ENCODE measurements around the gene FAM181B. TPM values are rescaled to one million over a fixed set of nuclear protein-coding genes. Genes with fewer than 3 reads are reported as not detected.
"Not testable (repeated sequence)": the region's sequence is repeated elsewhere in the genome, so short reads cannot be mapped to it uniquely, and the experiment has no call there.

Gene FAM181B
- total RNA-seq, 2 experiments from 2014 or later: not detected

DNA sequence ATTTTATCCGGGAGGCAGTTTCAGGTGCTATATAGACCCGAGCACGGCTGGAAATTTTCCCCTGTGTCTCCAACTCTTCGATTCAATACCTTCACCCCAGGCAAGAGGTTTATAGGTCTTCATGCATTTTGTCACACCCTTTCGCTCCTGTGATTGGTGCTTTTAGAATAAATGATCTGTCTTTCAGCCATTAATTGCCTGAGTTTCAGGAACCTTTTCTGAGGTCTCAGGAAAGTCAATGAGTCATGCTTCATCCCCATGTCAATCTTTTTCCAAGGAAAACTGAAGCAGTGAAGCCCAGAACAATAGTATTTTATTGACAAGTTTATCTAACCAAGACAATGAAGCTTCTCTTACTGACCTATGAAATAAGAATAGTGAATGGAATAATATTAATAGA lies 29.9 kb downstream of the FAM181B start:
- DNase-seq: no peak
- no peak overlapping the region for H3K27ac Mint-ChIP-seq
- intact Hi-C loops (cut with micrococcal nuclease): no loop called here
- CTCF ChIA-PET: no interaction called here
- H3K27me3 Mint-ChIP-seq (ENCODE audit: low read depth): peaks cover 5% of the 10 kb centered on the region
- H3K4me1 Mint-ChIP-seq (ENCODE audit: low read depth): no peaks in the 10 kb centered on the region
- H3K36me3 Mint-ChIP-seq (ENCODE audit: low read depth): no peaks in the 10 kb centered on the region
- H3K9me3 Mint-ChIP-seq: no peaks in the 10 kb centered on the region
- no peak overlapping the region for H3K4me3 Mint-ChIP-seq

- Mint-ChIP-seq H3K4me1 (ENCODE audit: low read depth) (no peaks in the 10 kb centered on the region), H3K27me3 (ENCODE audit: low read depth) (peaks cover 5% of the 10 kb centered on the region), H3K27ac (no peak overlapping the region), H3K36me3 (ENCODE audit: low read depth) (no peaks in the 10 kb centered on the region), H3K9me3 (no peaks in the 10 kb centered on the region), H3K4me3 (no peak overlapping the region)
- DNase-seq: no peak
- intact Hi-C loops (cut with micrococcal nuclease): no loop called here
- CTCF ChIA-PET: interaction anchor here (1.0 to 1.1 kb wide), 3 partner anchors 23 to 164 kb away, joined by 3 to 4 read pairs (median 4); no protein-coding TSS in a partner anchor
Measured at GRCh38 chr11:82703226-82703625, 30.4 kb downstream of the FAM181B start.

DNA sequence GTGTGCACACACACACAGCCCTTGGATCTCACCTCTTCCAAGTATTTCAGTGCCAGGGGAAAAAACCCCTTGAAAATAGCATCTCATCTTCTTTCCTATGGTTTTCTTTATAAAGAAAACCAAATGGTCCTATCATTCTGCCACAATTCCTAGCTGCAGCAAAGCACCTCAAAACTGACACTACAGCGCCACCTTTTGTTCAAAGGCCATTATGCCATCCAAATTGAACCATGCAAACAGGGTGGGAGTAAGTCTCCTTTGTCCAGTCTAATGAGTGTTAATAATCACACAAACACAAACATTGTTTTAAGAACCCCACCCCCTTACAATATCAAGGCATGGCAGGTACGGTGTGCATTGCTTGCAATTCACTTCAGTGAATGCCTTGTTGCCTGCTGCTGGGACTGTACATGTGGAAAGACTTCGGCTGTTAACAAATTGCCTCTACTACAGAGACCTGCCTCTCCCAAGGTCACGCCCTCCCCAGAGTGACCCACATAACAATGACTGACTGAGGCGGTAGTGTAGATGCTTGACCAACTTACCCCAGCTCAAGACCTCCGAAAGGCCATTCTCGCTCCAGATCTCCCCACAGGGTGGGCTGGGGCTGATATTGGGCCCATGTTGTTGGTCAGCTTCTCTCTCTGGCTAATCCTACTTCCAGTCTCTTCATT lies 31.7 kb downstream of the FAM181B start:
- peaks cover 5% of the 10 kb centered on the region for H3K27me3 Mint-ChIP-seq (ENCODE audit: low read depth)
- intact Hi-C loops (cut with micrococcal nuclease): loop anchor here (1.0 kb wide), 1 partner anchor 1058 kb away; no protein-coding TSS in a partner anchor
- no peaks in the 10 kb centered on the region for H3K36me3 Mint-ChIP-seq (ENCODE audit: low read depth)
- CTCF ChIA-PET: interaction anchor here (0.9 to 2.3 kb wide), 12 partner anchors 13 to 346 kb away, joined by 3 to 13 read pairs (median 5); no protein-coding TSS in a partner anchor
- no peak overlapping the region for H3K4me3 Mint-ChIP-seq
- no peak overlapping the region for H3K27ac Mint-ChIP-seq
- no peaks in the 10 kb centered on the region for H3K4me1 Mint-ChIP-seq (ENCODE audit: low read depth)
- peak; percentile 58 for DNase-seq
- no peaks in the 10 kb centered on the region for H3K9me3 Mint-ChIP-seq

GRCh38 chr11:82698576-82699352 lies 34.9 kb downstream of the FAM181B start:
- H3K36me3 Mint-ChIP-seq (ENCODE audit: low read depth): no peaks in the 10 kb centered on the region
- no peak for DNase-seq
- no peak overlapping the region for H3K4me3 Mint-ChIP-seq
- H3K4me1 Mint-ChIP-seq (ENCODE audit: low read depth): no peaks in the 10 kb centered on the region
- CTCF ChIA-PET: interaction anchor here (2.2 kb wide), 1 partner anchor 168 kb away, joined by 5 read pairs; no protein-coding TSS in a partner anchor
- H3K9me3 Mint-ChIP-seq: no peaks in the 10 kb centered on the region
- no peak overlapping the region for H3K27ac Mint-ChIP-seq
- intact Hi-C loops (cut with micrococcal nuclease): loop anchor here (10.0 kb wide), 3 partner anchors 474 to 914 kb away; no protein-coding TSS in a partner anchor
- H3K27me3 Mint-ChIP-seq (ENCODE audit: low read depth): peaks cover under 1% of the 10 kb centered on the region

GRCh38 chr11:82692981-82693380 lies 40.7 kb downstream of the FAM181B start:
- Mint-ChIP-seq H3K27ac (no peak overlapping the region), H3K4me1 (ENCODE audit: low read depth) (no peaks in the 10 kb centered on the region), H3K4me3 (no peak overlapping the region), H3K9me3 (no peaks in the 10 kb centered on the region), H3K27me3 (ENCODE audit: low read depth) (peaks cover 2% of the 10 kb centered on the region), H3K36me3 (ENCODE audit: low read depth) (no peaks in the 10 kb centered on the region)
- intact Hi-C loops (cut with micrococcal nuclease): loop anchor here (10.0 kb wide), 3 partner anchors 468 to 908 kb away; no protein-coding TSS in a partner anchor
- CTCF ChIA-PET: no interaction called here
- no peak for DNase-seq

GRCh38 chr11:82689347-82689746 lies 44.3 kb downstream of the FAM181B start:
- intact Hi-C loops (cut with micrococcal nuclease): loop anchor here (10.0 kb wide), 1 partner anchor 1035 kb away; no protein-coding TSS in a partner anchor
- not testable (repeated sequence) for H3K4me1 Mint-ChIP-seq (ENCODE audit: low read depth); H3K27ac Mint-ChIP-seq; H3K9me3 Mint-ChIP-seq; H3K4me3 Mint-ChIP-seq; DNase-seq; H3K27me3 Mint-ChIP-seq (ENCODE audit: low read depth); H3K36me3 Mint-ChIP-seq (ENCODE audit: low read depth)
- CTCF ChIA-PET: interaction anchor here (1.5 kb wide), 1 partner anchor 12 kb away, joined by 6 read pairs; no protein-coding TSS in a partner anchor

DNA sequence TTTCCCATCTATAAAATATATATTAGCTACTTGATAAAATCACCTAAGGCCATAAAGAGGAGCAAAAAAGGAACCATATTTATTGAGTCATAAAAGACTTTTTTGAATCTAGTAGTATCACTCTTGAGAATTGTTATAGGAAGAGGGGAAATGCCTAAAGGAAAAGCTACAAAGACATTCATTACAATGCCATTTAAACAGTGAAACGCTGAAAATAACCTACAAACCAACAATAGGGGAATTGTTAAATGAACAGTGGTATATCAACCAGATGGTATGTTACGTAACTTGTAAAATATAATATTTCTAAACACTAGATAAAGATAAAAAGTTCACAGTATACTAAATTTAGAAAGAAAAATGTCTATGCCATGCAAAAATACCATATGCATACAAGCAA lies 47.5 kb downstream of the FAM181B start:
- Mint-ChIP-seq H3K4me3 (no peak overlapping the region), H3K27me3 (ENCODE audit: low read depth) (peaks cover 4% of the 10 kb centered on the region), H3K4me1 (ENCODE audit: low read depth) (no peaks in the 10 kb centered on the region), H3K36me3 (ENCODE audit: low read depth) (no peaks in the 10 kb centered on the region), H3K9me3 (peaks cover 6% of the 10 kb centered on the region), H3K27ac (no peak overlapping the region)
- intact Hi-C loops (cut with micrococcal nuclease): loop anchor here (10.0 kb wide), 1 partner anchor 1039 kb away; no protein-coding TSS in a partner anchor
- CTCF ChIA-PET: interaction anchor here (1.4 to 1.8 kb wide), 3 partner anchors 9 to 90 kb away, joined by 3 to 8 read pairs (median 8); no protein-coding TSS in a partner anchor
- no peak for DNase-seq

- CTCF ChIA-PET: interaction anchor here (0.6 to 1.9 kb wide), 7 partner anchors 8 to 1132 kb away, joined by 3 to 14 read pairs (median 4); no protein-coding TSS in a partner anchor
Measured at GRCh38 chr11:82683029-82683428, 50.6 kb downstream of the FAM181B start.

DNA sequence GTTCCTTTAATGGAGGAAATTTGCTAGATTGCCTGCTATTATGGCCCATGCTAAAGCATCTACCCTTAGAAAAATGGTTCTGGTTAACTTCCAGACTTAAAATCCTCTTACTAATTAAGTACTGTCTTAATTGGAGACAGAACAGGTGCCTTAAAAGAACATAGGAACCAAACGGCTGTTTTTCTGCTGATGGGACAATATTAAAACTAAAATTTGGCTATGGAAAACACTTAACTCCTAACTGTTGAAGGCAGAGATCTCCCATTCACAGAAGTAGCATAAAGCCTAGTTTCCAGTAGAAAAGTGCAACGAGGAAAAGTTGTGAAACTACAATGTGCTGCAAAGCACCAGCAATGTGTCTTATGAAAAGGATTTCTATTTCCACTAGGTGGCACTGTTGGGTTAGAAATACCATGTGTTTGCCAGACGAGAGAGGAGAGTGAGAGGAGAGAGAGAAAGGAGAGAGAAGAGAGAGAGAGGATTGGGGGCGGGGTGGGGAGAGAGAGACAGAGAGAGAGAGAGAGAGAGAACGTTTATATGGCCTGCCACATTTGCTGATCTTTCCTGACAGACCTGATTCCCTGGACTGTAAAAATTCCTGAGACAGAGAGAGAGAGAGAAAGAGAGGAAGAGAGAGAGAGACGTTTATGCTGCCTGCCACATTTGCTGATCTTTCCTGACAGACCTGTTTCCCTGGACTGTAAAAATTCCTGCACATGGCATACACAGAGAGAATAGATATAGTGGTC lies 51.5 kb downstream of the FAM181B start:
- no peak overlapping the region for H3K4me3 Mint-ChIP-seq
- no peaks in the 10 kb centered on the region for H3K4me1 Mint-ChIP-seq (ENCODE audit: low read depth)
- no peak for DNase-seq
- H3K27me3 Mint-ChIP-seq (ENCODE audit: low read depth): peaks cover 2% of the 10 kb centered on the region
- peaks cover 6% of the 10 kb centered on the region for H3K9me3 Mint-ChIP-seq
- CTCF ChIA-PET: interaction anchor here (0.6 to 1.9 kb wide), 7 partner anchors 8 to 1133 kb away, joined by 3 to 14 read pairs (median 4); no protein-coding TSS in a partner anchor
- intact Hi-C loops (cut with micrococcal nuclease): loop anchor here (1.0 to 10.0 kb wide), 2 partner anchors 13 to 1043 kb away; no protein-coding TSS in a partner anchor
- no peaks in the 10 kb centered on the region for H3K36me3 Mint-ChIP-seq (ENCODE audit: low read depth)
- H3K27ac Mint-ChIP-seq: no peak overlapping the region

More at GRCh38 chr11:82683029-82683428, 50.6 kb downstream of the FAM181B start:
- Mint-ChIP-seq H3K4me3 (no peak overlapping the region), H3K27me3 (ENCODE audit: low read depth) (peaks cover 2% of the 10 kb centered on the region), H3K36me3 (ENCODE audit: low read depth) (no peaks in the 10 kb centered on the region), H3K4me1 (ENCODE audit: low read depth) (no peaks in the 10 kb centered on the region), H3K9me3 (peaks cover 6% of the 10 kb centered on the region), H3K27ac (no peak overlapping the region)
- intact Hi-C loops (cut with micrococcal nuclease): loop anchor here (10.0 kb wide), 1 partner anchor 1042 kb away; no protein-coding TSS in a partner anchor
- no peak for DNase-seq

- Mint-ChIP-seq H3K27ac (no peak overlapping the region), H3K9me3 (peaks cover 6% of the 10 kb centered on the region), H3K4me3 (no peak overlapping the region), H3K4me1 (ENCODE audit: low read depth) (no peaks in the 10 kb centered on the region), H3K36me3 (ENCODE audit: low read depth) (no peaks in the 10 kb centered on the region), H3K27me3 (ENCODE audit: low read depth) (peaks cover 8% of the 10 kb centered on the region)
- intact Hi-C loops (cut with micrococcal nuclease): loop anchor here (10.0 kb wide), 1 partner anchor 1045 kb away; no protein-coding TSS in a partner anchor
- CTCF ChIA-PET: interaction anchor here (1.0 to 2.3 kb wide), 5 partner anchors 16 to 1136 kb away, joined by 3 to 16 read pairs (median 5); no protein-coding TSS in a partner anchor
- no peak for DNase-seq
Measured at GRCh38 chr11:82680252-82680651, 53.4 kb downstream of the FAM181B start.

Data from activated naive CD4-positive, alpha-beta T cell treated with anti-CD3 and anti-CD28 coated beads for 36 hours (primary cell).